ENCODE measurements around the gene ENPP7.
A peak's percentile ranks its signal among the peaks of the same experiment; 100 is the strongest.

The ENPP7 gene

GRCh38 chr17:79738643-79739042, 7.9 kb downstream of the ENPP7 start:
- no peak for FAIRE-seq

GRCh38 chr17:79739148-79740062, 8.7 kb downstream of the ENPP7 start:
- TF ChIP-seq TAF1 (IDR thresholded peaks at IDR 0.05; ENCODE audit: low read depth, low read length) (no peak), POU2F2 (IDR thresholded peaks at IDR 0.05; ENCODE audit: low read depth, low read length) (no peak), POLR2A (IDR thresholded peaks at IDR 0.05; ENCODE audit: low read depth, low read length) (no peak), PAX5 (IDR thresholded peaks at IDR 0.05; ENCODE audit: insufficient read depth, low read length, severe bottlenecking) (no peak), SPI1 (IDR thresholded peaks at IDR 0.05; ENCODE audit: low read depth, low read length) (no peak), POLR2AphosphoS5 (IDR thresholded peaks at IDR 0.05; ENCODE audit: low read depth, low read length) (no peak)
- FAIRE-seq (no peak), DNase-seq (ENCODE audit: insufficient read length, low spot score) (no peak)

More at GRCh38 chr17:79738643-79739042, 7.9 kb downstream of the ENPP7 start:
- TF ChIP-seq PAX5 (IDR thresholded peaks at IDR 0.05; ENCODE audit: insufficient read depth, low read length, severe bottlenecking) (no peak), POU2F2 (IDR thresholded peaks at IDR 0.05; ENCODE audit: low read depth, low read length) (no peak), POLR2AphosphoS5 (IDR thresholded peaks at IDR 0.05; ENCODE audit: low read depth, low read length) (no peak), TAF1 (IDR thresholded peaks at IDR 0.05; ENCODE audit: low read depth, low read length) (no peak), SPI1 (IDR thresholded peaks at IDR 0.05; ENCODE audit: low read depth, low read length) (no peak), POLR2A (IDR thresholded peaks at IDR 0.05; ENCODE audit: low read depth, low read length) (no peak)
- DNase-seq (ENCODE audit: insufficient read length, low spot score), result no peak

GRCh38 chr17:79740413-79740812, 9.7 kb downstream of the ENPP7 start:
- DNase-seq (ENCODE audit: insufficient read length, low spot score) (no peak), FAIRE-seq (no peak)
- no peak for TF ChIP-seq TAF1 (IDR thresholded peaks at IDR 0.05; ENCODE audit: low read depth, low read length)
- TF ChIP-seq POU2F2 (IDR thresholded peaks at IDR 0.05; ENCODE audit: low read depth, low read length), result no peak
- TF ChIP-seq PAX5 (IDR thresholded peaks at IDR 0.05; ENCODE audit: insufficient read depth, low read length, severe bottlenecking), result no peak
- no peak for TF ChIP-seq POLR2AphosphoS5 (IDR thresholded peaks at IDR 0.05; ENCODE audit: low read depth, low read length)

- FAIRE-seq, result no peak
- no peak for TF ChIP-seq POLR2AphosphoS5 (IDR thresholded peaks at IDR 0.05; ENCODE audit: low read depth, low read length)
- no peak for TF ChIP-seq POLR2A (IDR thresholded peaks at IDR 0.05; ENCODE audit: low read depth, low read length)
- TF ChIP-seq SPI1 (IDR thresholded peaks at IDR 0.05; ENCODE audit: low read depth, low read length), result no peak
- DNase-seq (ENCODE audit: insufficient read length, low spot score), result no peak
Observed at GRCh38 chr17:79741401-79741750, 10.6 kb downstream of the ENPP7 start.

- TF ChIP-seq POLR2AphosphoS5 (IDR thresholded peaks at IDR 0.05; ENCODE audit: low read depth, low read length) (no peak), POU2F2 (IDR thresholded peaks at IDR 0.05; ENCODE audit: low read depth, low read length) (no peak), POLR2A (IDR thresholded peaks at IDR 0.05; ENCODE audit: low read depth, low read length) (no peak), PAX5 (IDR thresholded peaks at IDR 0.05; ENCODE audit: insufficient read depth, low read length, severe bottlenecking) (no peak), SPI1 (IDR thresholded peaks at IDR 0.05; ENCODE audit: low read depth, low read length) (no peak), TAF1 (IDR thresholded peaks at IDR 0.05; ENCODE audit: low read depth, low read length) (no peak)
- DNase-seq (ENCODE audit: insufficient read length, low spot score), result peak; percentile 79
- FAIRE-seq, result peak; percentile 16
Observed at GRCh38 chr17:79741751-79742588, 11.2 kb downstream of the ENPP7 start.

- FAIRE-seq, result no peak
- no peak for TF ChIP-seq PAX5 (IDR thresholded peaks at IDR 0.05; ENCODE audit: insufficient read depth, low read length, severe bottlenecking)
- no peak for TF ChIP-seq SPI1 (IDR thresholded peaks at IDR 0.05; ENCODE audit: low read depth, low read length)
- TF ChIP-seq TAF1 (IDR thresholded peaks at IDR 0.05; ENCODE audit: low read depth, low read length), result no peak
- no peak for TF ChIP-seq POLR2A (IDR thresholded peaks at IDR 0.05; ENCODE audit: low read depth, low read length)
- no peak for TF ChIP-seq POLR2AphosphoS5 (IDR thresholded peaks at IDR 0.05; ENCODE audit: low read depth, low read length)
- no peak for TF ChIP-seq POU2F2 (IDR thresholded peaks at IDR 0.05; ENCODE audit: low read depth, low read length)
Observed at GRCh38 chr17:79742589-79742918, 11.8 kb downstream of the ENPP7 start.

GRCh38 chr17:79742951-79743476, 12.3 kb downstream of the ENPP7 start:
- TF ChIP-seq SPI1 (IDR thresholded peaks at IDR 0.05; ENCODE audit: low read depth, low read length), result no peak
- no peak for TF ChIP-seq POLR2A (IDR thresholded peaks at IDR 0.05; ENCODE audit: low read depth, low read length)
- no peak for TF ChIP-seq POLR2AphosphoS5 (IDR thresholded peaks at IDR 0.05; ENCODE audit: low read depth, low read length)
- no peak for TF ChIP-seq PAX5 (IDR thresholded peaks at IDR 0.05; ENCODE audit: insufficient read depth, low read length, severe bottlenecking)
- TF ChIP-seq POU2F2 (IDR thresholded peaks at IDR 0.05; ENCODE audit: low read depth, low read length), result no peak
- TF ChIP-seq TAF1 (IDR thresholded peaks at IDR 0.05; ENCODE audit: low read depth, low read length), result no peak
- no peak for FAIRE-seq
- DNase-seq (ENCODE audit: insufficient read length, low spot score), result no peak

More at GRCh38 chr17:79742589-79742918, 11.8 kb downstream of the ENPP7 start:
- DNase-seq (ENCODE audit: insufficient read length, low spot score), result no peak

- TF ChIP-seq TAF1 (IDR thresholded peaks at IDR 0.05; ENCODE audit: low read depth, low read length) (no peak), POLR2A (IDR thresholded peaks at IDR 0.05; ENCODE audit: low read depth, low read length) (no peak), PAX5 (IDR thresholded peaks at IDR 0.05; ENCODE audit: insufficient read depth, low read length, severe bottlenecking) (no peak), SPI1 (IDR thresholded peaks at IDR 0.05; ENCODE audit: low read depth, low read length) (no peak), POU2F2 (IDR thresholded peaks at IDR 0.05; ENCODE audit: low read depth, low read length) (no peak), POLR2AphosphoS5 (IDR thresholded peaks at IDR 0.05; ENCODE audit: low read depth, low read length) (no peak)
- FAIRE-seq (no peak), DNase-seq (ENCODE audit: insufficient read length, low spot score) (no peak)
Observed at GRCh38 chr17:79743614-79744013, 12.9 kb downstream of the ENPP7 start.

- no peak for DNase-seq (ENCODE audit: insufficient read length, low spot score)
- FAIRE-seq, result no peak
- no peak for TF ChIP-seq POLR2A (IDR thresholded peaks at IDR 0.05; ENCODE audit: low read depth, low read length)
- no peak for TF ChIP-seq TAF1 (IDR thresholded peaks at IDR 0.05; ENCODE audit: low read depth, low read length)
- no peak for TF ChIP-seq POU2F2 (IDR thresholded peaks at IDR 0.05; ENCODE audit: low read depth, low read length)
- TF ChIP-seq PAX5 (IDR thresholded peaks at IDR 0.05; ENCODE audit: insufficient read depth, low read length, severe bottlenecking), result no peak
- TF ChIP-seq POLR2AphosphoS5 (IDR thresholded peaks at IDR 0.05; ENCODE audit: low read depth, low read length), result no peak
- no peak for TF ChIP-seq SPI1 (IDR thresholded peaks at IDR 0.05; ENCODE audit: low read depth, low read length)
Observed at GRCh38 chr17:79745641-79746105, 14.9 kb downstream of the ENPP7 start.

Data from GM12891 (cell line).